WTC11 (cell line): Measurements from ENCODE around the gene RASGRP4. TPM values are rescaled to one million over a fixed set of nuclear protein-coding genes. Genes with fewer than 3 reads are reported as not detected.

ENCODE experiments used
- ATAC-seq: fragments of 200-7000 bp; cut with Tn5 transposase; 2 replicates; pipeline ENCODE4 v1.10.0; 2021; ENCODE audit warnings: mild to moderate bottlenecking, moderate library complexity
- CTCF ChIA-PET: fragments of 300-600 bp; sonication (Branson Sonifier 250); formaldehyde crosslinking; loops from one replicate; lab custom pipeline; 2021; ENCODE audit warnings: antibody characterized with exemption; lab: Charles Lee
- POLR2A ChIA-PET: fragments of 350-600 bp; sonication (Branson Sonifier 250); formaldehyde crosslinking; loops from one replicate; lab custom pipeline; 2021; ENCODE audit warnings: antibody characterized with exemption; lab: Charles Lee
- DNase-seq: peaks from one replicate; pipeline ENCODE4 v3.0.0; 2021; ENCODE audit warnings: low spot score
- H3K27ac Mint-ChIP-seq: 2 replicates; pipeline ENCODE4 v1.8.0; 2021; ENCODE audit warnings: mixed read lengths
- H3K27me3 Mint-ChIP-seq: 2 replicates; pipeline ENCODE4 v1.8.0; 2021; ENCODE audit warnings: low read depth, mild to moderate bottlenecking, moderate library complexity, mixed read lengths
- H3K36me3 Mint-ChIP-seq: 2 replicates; pipeline ENCODE4 v1.8.0; 2021; ENCODE audit warnings: mixed read lengths
- H3K4me1 Mint-ChIP-seq: 2 replicates; pipeline ENCODE4 v1.8.0; 2022; ENCODE audit warnings: mixed read lengths
- H3K4me3 Mint-ChIP-seq: 2 replicates; pipeline ENCODE4 v1.8.0; 2021; ENCODE audit warnings: mild to moderate bottlenecking, moderate library complexity, mixed read lengths
- H3K9me3 Mint-ChIP-seq: 2 replicates; pipeline ENCODE4 v1.8.0; 2021; ENCODE audit warnings: mixed read lengths
- ESRRA ChIP-seq: sonication (generic); formaldehyde crosslinking; IDR thresholded peaks from 2 replicates; pipeline ENCODE4 v1.8.1; 2022; ENCODE audit warnings: mild to moderate bottlenecking, missing genetic modification reagents, borderline replicate concordance
- GABPB1 ChIP-seq: sonication (generic); formaldehyde crosslinking; IDR thresholded peaks from 2 replicates; pipeline ENCODE4 v1.8.1; 2023; ENCODE audit warnings: mild to moderate bottlenecking, missing genetic modification reagents
- GRHL2 ChIP-seq: fragments of 250-450 bp; sonication (Bioruptor Pico); IDR thresholded peaks from 2 replicates; pipeline ENCODE4 v1.8.0; 2022; ENCODE audit warnings: mild to moderate bottlenecking, moderate library complexity; ENCODE audit not compliant: insufficient replicate concordance, severe bottlenecking
- GTF2I ChIP-seq: fragments of 250-450 bp; sonication (Bioruptor Pico); conservative IDR thresholded peaks from 2 replicates; pipeline ENCODE4 v1.4.0; 2021; ENCODE audit warnings: mild to moderate bottlenecking
- JAZF1 ChIP-seq: fragments of 250-450 bp; sonication (Bioruptor Pico); IDR thresholded peaks from 2 replicates; pipeline ENCODE4 v1.9.0; 2021; ENCODE audit warnings: moderate library complexity, mild to moderate bottlenecking, inconsistent platforms
- KAT7 ChIP-seq: sonication (generic); formaldehyde crosslinking; IDR thresholded peaks from 2 replicates; pipeline ENCODE4 v1.8.1; 2023; ENCODE audit warnings: missing genetic modification reagents, mild to moderate bottlenecking, borderline replicate concordance
- NFYB ChIP-seq: sonication (generic); formaldehyde crosslinking; conservative IDR thresholded peaks from 2 replicates; pipeline ENCODE4 v1.8.0; 2022; ENCODE audit warnings: low read depth, missing genetic modification reagents
- OVOL2 ChIP-seq: fragments of 250-450 bp; sonication (Bioruptor Pico); IDR thresholded peaks from 2 replicates; pipeline ENCODE4 v1.9.0; 2021; ENCODE audit warnings: mild to moderate bottlenecking, borderline replicate concordance
- ZNF232 ChIP-seq: sonication (generic); formaldehyde crosslinking; IDR thresholded peaks from 2 replicates; pipeline ENCODE4 v1.8.0; 2022; ENCODE audit warnings: mild to moderate bottlenecking, missing genetic modification reagents
- total RNA-seq: library from RNA; stranded (reverse); gene quantifications from 3 replicates; pipeline ENCODE4 v1.2.3, GENCODE V29; 2021
- TF ChIP-seq, protein P1 (sequence below): sonication (generic); formaldehyde crosslinking; IDR thresholded peaks from 2 replicates; pipeline ENCODE4 v1.8.1; 2023; ENCODE audit warnings: mild to moderate bottlenecking, missing genetic modification reagents, moderate library complexity
- TF ChIP-seq, protein P2 (sequence below): sonication (generic); formaldehyde crosslinking; IDR thresholded peaks from 2 replicates; pipeline ENCODE4 v1.8.0; 2022; ENCODE audit warnings: mild to moderate bottlenecking, missing genetic modification reagents
- TF ChIP-seq, protein P3 (sequence below): fragments of 250-450 bp; sonication (Bioruptor Pico); IDR thresholded peaks from 2 replicates; pipeline ENCODE4 v1.9.0; 2021; ENCODE audit warnings: mild to moderate bottlenecking
- TF ChIP-seq, protein P4 (sequence below): fragments of 200-600 bp; IDR thresholded peaks from 2 replicates; pipeline ENCODE4 v1.8.0; 2022; ENCODE audit warnings: antibody characterized with exemption
- TF ChIP-seq, protein P5 (sequence below): sonication (generic); formaldehyde crosslinking; IDR thresholded peaks from 2 replicates; pipeline ENCODE4 v1.8.0; 2023; ENCODE audit warnings: missing genetic modification reagents, mild to moderate bottlenecking, borderline replicate concordance
- TF ChIP-seq, protein P6 (sequence below): fragments of 250-450 bp; sonication (Bioruptor Pico); IDR thresholded peaks from 2 replicates; pipeline ENCODE4 v2.1.2; 2022; ENCODE audit warnings: mild to moderate bottlenecking, moderate library complexity
- TF ChIP-seq, protein P7 (sequence below): sonication (generic); formaldehyde crosslinking; IDR thresholded peaks from 2 replicates; pipeline ENCODE4 v1.8.0; 2022; ENCODE audit warnings: mild to moderate bottlenecking, missing genetic modification reagents
- TF ChIP-seq, protein P8 (sequence below): sonication (generic); formaldehyde crosslinking; IDR thresholded peaks from 2 replicates; pipeline ENCODE4 v1.8.0; 2023; ENCODE audit warnings: mild to moderate bottlenecking, missing genetic modification reagents

Gene RASGRP4
- total RNA-seq, 1 experiment from 2014 or later, result 2.5 TPM

DNA sequence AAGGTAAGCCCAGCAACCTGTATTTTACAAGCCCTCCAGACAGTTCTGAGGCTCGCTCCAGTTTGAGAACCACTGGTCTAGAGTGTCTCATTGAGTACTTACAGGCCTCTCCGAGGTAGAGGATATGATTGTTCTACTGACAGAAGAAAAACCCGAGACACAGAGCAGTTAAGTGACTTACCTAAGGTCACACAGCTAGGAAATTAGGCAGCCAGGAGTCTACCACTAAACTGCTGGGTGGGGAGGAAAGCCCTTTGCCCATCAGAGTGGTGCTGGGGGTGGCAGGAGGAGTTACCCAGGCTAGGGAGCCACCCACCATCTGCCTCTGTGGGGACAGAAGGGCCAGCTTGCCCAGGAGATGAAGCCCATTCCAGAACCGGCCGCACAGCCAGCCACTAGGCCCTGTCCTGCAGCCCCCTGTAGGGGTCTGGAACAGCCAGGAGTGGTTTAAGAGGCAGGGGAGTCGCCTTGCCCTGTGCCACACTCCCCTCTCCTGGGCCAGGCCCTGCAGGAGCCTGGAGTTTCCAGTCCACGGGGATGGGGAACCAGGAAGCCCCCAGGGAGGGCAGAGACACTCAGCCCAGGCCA, 703 bp downstream of the RASGRP4 start:
- ATAC-seq (peak; percentile 51), DNase-seq (no peak)
- POLR2A ChIA-PET, result interaction anchor here (0.9 kb wide), 1 partner anchor 9 kb away, joined by 3 read pairs; no protein-coding TSS in a partner anchor
- no peak overlapping the region for H3K4me3 Mint-ChIP-seq
- H3K27ac Mint-ChIP-seq, result no peak overlapping the region
- peaks cover 19% of the 10 kb centered on the region for H3K4me1 Mint-ChIP-seq
- H3K36me3 Mint-ChIP-seq, result no peaks in the 10 kb centered on the region
- no peaks in the 10 kb centered on the region; the same call in 1 of the 2 replicates for H3K27me3 Mint-ChIP-seq
- CTCF ChIA-PET, result interaction anchor here (0.6 to 4.3 kb wide), 6 partner anchors 10 to 200 kb away, joined by 3 to 49 read pairs (median 8); partner anchors contain the start of gene FAM98C
- TF ChIP-seq, protein P1, sequence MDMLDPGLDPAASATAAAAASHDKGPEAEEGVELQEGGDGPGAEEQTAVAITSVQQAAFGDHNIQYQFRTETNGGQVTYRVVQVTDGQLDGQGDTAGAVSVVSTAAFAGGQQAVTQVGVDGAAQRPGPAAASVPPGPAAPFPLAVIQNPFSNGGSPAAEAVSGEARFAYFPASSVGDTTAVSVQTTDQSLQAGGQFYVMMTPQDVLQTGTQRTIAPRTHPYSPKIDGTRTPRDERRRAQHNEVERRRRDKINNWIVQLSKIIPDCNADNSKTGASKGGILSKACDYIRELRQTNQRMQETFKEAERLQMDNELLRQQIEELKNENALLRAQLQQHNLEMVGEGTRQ (CRISPR knock-in tag), result no peak
- TF ChIP-seq ESRRA, result no peak
- no peak for TF ChIP-seq OVOL2 (CRISPR knock-in tag)
- no peak for TF ChIP-seq GRHL2 (CRISPR knock-in tag)
- TF ChIP-seq, protein P2, sequence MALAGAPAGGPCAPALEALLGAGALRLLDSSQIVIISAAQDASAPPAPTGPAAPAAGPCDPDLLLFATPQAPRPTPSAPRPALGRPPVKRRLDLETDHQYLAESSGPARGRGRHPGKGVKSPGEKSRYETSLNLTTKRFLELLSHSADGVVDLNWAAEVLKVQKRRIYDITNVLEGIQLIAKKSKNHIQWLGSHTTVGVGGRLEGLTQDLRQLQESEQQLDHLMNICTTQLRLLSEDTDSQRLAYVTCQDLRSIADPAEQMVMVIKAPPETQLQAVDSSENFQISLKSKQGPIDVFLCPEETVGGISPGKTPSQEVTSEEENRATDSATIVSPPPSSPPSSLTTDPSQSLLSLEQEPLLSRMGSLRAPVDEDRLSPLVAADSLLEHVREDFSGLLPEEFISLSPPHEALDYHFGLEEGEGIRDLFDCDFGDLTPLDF (CRISPR knock-in tag), result no peak
- no peak for TF ChIP-seq NFYB
- no peak for TF ChIP-seq ZNF232 (CRISPR knock-in tag)
- no peak for TF ChIP-seq GTF2I (CRISPR knock-in tag)
- TF ChIP-seq, protein P3, sequence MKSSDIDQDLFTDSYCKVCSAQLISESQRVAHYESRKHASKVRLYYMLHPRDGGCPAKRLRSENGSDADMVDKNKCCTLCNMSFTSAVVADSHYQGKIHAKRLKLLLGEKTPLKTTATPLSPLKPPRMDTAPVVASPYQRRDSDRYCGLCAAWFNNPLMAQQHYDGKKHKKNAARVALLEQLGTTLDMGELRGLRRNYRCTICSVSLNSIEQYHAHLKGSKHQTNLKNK, result no peak
- TF ChIP-seq, protein P4, sequence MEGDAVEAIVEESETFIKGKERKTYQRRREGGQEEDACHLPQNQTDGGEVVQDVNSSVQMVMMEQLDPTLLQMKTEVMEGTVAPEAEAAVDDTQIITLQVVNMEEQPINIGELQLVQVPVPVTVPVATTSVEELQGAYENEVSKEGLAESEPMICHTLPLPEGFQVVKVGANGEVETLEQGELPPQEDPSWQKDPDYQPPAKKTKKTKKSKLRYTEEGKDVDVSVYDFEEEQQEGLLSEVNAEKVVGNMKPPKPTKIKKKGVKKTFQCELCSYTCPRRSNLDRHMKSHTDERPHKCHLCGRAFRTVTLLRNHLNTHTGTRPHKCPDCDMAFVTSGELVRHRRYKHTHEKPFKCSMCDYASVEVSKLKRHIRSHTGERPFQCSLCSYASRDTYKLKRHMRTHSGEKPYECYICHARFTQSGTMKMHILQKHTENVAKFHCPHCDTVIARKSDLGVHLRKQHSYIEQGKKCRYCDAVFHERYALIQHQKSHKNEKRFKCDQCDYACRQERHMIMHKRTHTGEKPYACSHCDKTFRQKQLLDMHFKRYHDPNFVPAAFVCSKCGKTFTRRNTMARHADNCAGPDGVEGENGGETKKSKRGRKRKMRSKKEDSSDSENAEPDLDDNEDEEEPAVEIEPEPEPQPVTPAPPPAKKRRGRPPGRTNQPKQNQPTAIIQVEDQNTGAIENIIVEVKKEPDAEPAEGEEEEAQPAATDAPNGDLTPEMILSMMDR, result no peak
- TF ChIP-seq, protein P5, sequence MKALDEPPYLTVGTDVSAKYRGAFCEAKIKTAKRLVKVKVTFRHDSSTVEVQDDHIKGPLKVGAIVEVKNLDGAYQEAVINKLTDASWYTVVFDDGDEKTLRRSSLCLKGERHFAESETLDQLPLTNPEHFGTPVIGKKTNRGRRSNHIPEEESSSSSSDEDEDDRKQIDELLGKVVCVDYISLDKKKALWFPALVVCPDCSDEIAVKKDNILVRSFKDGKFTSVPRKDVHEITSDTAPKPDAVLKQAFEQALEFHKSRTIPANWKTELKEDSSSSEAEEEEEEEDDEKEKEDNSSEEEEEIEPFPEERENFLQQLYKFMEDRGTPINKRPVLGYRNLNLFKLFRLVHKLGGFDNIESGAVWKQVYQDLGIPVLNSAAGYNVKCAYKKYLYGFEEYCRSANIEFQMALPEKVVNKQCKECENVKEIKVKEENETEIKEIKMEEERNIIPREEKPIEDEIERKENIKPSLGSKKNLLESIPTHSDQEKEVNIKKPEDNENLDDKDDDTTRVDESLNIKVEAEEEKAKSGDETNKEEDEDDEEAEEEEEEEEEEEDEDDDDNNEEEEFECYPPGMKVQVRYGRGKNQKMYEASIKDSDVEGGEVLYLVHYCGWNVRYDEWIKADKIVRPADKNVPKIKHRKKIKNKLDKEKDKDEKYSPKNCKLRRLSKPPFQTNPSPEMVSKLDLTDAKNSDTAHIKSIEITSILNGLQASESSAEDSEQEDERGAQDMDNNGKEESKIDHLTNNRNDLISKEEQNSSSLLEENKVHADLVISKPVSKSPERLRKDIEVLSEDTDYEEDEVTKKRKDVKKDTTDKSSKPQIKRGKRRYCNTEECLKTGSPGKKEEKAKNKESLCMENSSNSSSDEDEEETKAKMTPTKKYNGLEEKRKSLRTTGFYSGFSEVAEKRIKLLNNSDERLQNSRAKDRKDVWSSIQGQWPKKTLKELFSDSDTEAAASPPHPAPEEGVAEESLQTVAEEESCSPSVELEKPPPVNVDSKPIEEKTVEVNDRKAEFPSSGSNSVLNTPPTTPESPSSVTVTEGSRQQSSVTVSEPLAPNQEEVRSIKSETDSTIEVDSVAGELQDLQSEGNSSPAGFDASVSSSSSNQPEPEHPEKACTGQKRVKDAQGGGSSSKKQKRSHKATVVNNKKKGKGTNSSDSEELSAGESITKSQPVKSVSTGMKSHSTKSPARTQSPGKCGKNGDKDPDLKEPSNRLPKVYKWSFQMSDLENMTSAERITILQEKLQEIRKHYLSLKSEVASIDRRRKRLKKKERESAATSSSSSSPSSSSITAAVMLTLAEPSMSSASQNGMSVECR (CRISPR knock-in tag), result no peak
- TF ChIP-seq, protein P6, sequence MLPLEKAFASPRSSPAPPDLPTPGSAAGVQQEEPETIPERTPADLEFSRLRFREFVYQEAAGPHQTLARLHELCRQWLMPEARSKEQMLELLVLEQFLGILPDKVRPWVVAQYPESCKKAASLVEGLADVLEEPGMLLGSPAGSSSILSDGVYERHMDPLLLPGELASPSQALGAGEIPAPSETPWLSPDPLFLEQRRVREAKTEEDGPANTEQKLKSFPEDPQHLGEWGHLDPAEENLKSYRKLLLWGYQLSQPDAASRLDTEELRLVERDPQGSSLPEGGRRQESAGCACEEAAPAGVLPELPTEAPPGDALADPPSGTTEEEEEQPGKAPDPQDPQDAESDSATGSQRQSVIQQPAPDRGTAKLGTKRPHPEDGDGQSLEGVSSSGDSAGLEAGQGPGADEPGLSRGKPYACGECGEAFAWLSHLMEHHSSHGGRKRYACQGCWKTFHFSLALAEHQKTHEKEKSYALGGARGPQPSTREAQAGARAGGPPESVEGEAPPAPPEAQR (CRISPR knock-in tag), result no peak
- TF ChIP-seq, protein P7, sequence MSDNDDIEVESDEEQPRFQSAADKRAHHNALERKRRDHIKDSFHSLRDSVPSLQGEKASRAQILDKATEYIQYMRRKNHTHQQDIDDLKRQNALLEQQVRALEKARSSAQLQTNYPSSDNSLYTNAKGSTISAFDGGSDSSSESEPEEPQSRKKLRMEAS (CRISPR knock-in tag), result no peak
- no peaks in the 10 kb centered on the region for H3K9me3 Mint-ChIP-seq

DNA sequence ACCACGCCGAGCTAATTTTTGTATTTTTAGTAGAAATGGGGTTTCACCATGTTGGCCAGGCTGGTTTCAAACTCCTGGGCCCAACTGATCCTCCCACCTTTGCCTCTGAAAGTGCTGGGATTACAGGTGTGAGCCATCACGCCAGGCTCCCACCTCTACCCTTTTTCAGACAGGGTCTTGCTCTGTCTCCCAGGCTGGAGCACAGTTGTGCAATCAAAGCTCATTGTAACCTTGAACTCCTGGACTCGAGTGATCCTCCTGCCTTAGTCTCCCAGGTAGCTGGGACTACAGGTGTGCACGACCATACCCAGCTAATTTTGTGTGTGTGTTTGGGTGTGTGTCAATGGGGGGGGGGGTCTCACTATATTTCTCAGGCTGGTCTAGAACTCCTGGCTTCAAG, 1.7 kb downstream of the RASGRP4 start:
- Mint-ChIP-seq H3K27ac (no peak overlapping the region), H3K4me3 (no peak overlapping the region), H3K4me1 (peaks cover 16% of the 10 kb centered on the region), H3K9me3 (no peaks in the 10 kb centered on the region), H3K27me3 (peaks cover 8% of the 10 kb centered on the region), H3K36me3 (no peaks in the 10 kb centered on the region)
- POLR2A ChIA-PET, result no interaction called here
- ATAC-seq (no peak), DNase-seq (no peak)
- TF ChIP-seq, protein P8, sequence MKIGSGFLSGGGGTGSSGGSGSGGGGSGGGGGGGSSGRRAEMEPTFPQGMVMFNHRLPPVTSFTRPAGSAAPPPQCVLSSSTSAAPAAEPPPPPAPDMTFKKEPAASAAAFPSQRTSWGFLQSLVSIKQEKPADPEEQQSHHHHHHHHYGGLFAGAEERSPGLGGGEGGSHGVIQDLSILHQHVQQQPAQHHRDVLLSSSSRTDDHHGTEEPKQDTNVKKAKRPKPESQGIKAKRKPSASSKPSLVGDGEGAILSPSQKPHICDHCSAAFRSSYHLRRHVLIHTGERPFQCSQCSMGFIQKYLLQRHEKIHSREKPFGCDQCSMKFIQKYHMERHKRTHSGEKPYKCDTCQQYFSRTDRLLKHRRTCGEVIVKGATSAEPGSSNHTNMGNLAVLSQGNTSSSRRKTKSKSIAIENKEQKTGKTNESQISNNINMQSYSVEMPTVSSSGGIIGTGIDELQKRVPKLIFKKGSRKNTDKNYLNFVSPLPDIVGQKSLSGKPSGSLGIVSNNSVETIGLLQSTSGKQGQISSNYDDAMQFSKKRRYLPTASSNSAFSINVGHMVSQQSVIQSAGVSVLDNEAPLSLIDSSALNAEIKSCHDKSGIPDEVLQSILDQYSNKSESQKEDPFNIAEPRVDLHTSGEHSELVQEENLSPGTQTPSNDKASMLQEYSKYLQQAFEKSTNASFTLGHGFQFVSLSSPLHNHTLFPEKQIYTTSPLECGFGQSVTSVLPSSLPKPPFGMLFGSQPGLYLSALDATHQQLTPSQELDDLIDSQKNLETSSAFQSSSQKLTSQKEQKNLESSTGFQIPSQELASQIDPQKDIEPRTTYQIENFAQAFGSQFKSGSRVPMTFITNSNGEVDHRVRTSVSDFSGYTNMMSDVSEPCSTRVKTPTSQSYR (CRISPR knock-in tag), result no peak
- no peak for TF ChIP-seq KAT7 (CRISPR knock-in tag)
- TF ChIP-seq, protein P2 (CRISPR knock-in tag), result no peak
- TF ChIP-seq JAZF1 (CRISPR knock-in tag), result no peak
- TF ChIP-seq GABPB1 (CRISPR knock-in tag), result no peak
- CTCF ChIA-PET, result interaction anchor here (0.7 to 4.3 kb wide), 2 partner anchors 15 to 21 kb away, joined by 3 to 49 read pairs; partner anchors contain the start of gene FAM98C
